Ovary (tissue), 7 donors: ENCODE data around the gene C17orf114.

Experiments
- DNase-seq, 5 donors: peaks; one replicate each; pipeline ENCODE4 v3.0.0-alpha.2; 2019 to 2020
- H3K27ac ChIP-seq, 2 donors: fragments of 200-600 bp; one replicate each; pipeline versions ENCODE4 v1.5.1 to v1.8.0; 2019 to 2022
- H3K27me3 ChIP-seq: fragments of 200-600 bp; one replicate; pipeline ENCODE4 v1.8.0; 2022
- H3K36me3 ChIP-seq: fragments of 200-600 bp; sonication (generic); one replicate; pipeline ENCODE4 v1.5.1; 2019
- H3K4me1 ChIP-seq: one replicate; pipeline ENCODE4 v1.8.1; 2013; ENCODE audit warnings: mild to moderate bottlenecking, moderate library complexity; ENCODE audit not compliant: insufficient read depth
- H3K4me3 ChIP-seq: fragments of 200-600 bp; sonication (generic); one replicate; pipeline ENCODE4 v1.5.1; 2017
- H3K9me3 ChIP-seq, 2 donors: fragments of 200-600 bp in 1 of 2; sonication (generic) in 1 of 2; one replicate each; pipeline versions ENCODE4 v1.5.1 to v1.8.1; 2013 to 2019; ENCODE audit warnings: mild to moderate bottlenecking in 1 of 2, moderate library complexity in 1 of 2
- CTCF ChIP-seq, 3 donors: fragments of 450-650 bp in 2 of 3; fragments of 200-600 bp in 1 of 3; IDR thresholded peaks; one replicate each; pipeline versions ENCODE4 v1.5.1 to v1.8.0; 2016 to 2022; ENCODE audit warnings: antibody characterized with exemption in 3 of 3, mild to moderate bottlenecking in 1 of 3
- EP300 ChIP-seq: sonication (generic); formaldehyde crosslinking; IDR thresholded peaks from one replicate; pipeline ENCODE4 v1.6.1; 2017; ENCODE audit warnings: antibody characterized with exemption
- POLR2A ChIP-seq: fragments of 450-650 bp; IDR thresholded peaks from one replicate; pipeline ENCODE4 v1.6.1; 2017; ENCODE audit warnings: antibody characterized with exemption, mild to moderate bottlenecking, moderate library complexity
- WGBS, 3 donors: extraction: QIAGEN DNeasy Blood & Tissue Kit in 1 of 3; methylation state at CpG; one replicate each; pipeline versions ENCODE4 v1.1.5 to v1.1.7; 2013 to 2017; 5-methylcytosine and 5-hydroxymethylcytosine counted together
- intact Hi-C, 4 donors: fragments of 100-400 bp; cut with DNase I; formaldehyde crosslinking; loops; one replicate each; pipeline versions ENCODE4 v1.11.0 to v1.15.1; 2022 to 2023
- donor health status: DM: no; HTN: no; CAD: no; lungs with moderate emphysema.
- donor health status: DM: no; HTN: no; CAD: no.
- donor health status: Bipolar disorder and iron deficiency.
- donor health status: DM: no; HTN: no; CAD: no.
- donor health status: DM: yes; HTN: yes; CAD: no.

Gene C17orf114

GRCh38 chr17:4786106-4786511, 16.0 kb downstream of the C17orf114 start, which contains the start of gene VMO1:
Gene VMO1 (minus strand): TSS chr17:4786364. CDS start chr17:4786352, 12 bp downstream.
- WGBS, 3 donors = 3 to 6% (median 5%) methylated on average over 24 of the region's 24 CpGs
- intact Hi-C loops = loop anchor here (2.0 to 10.0 kb wide), 6 partner anchors 51 to 269 kb away; partner anchors contain the start of genes CHRNE (in 1 of the 4), CXCL16 (in 1 of the 4), MED11 (in 1 of the 4) and ZMYND15 (in 1 of the 4)
- H3K4me3 ChIP-seq = peak within 1 kb of the TSS; percentile 25
- H3K36me3 ChIP-seq = no peaks in the 10 kb centered on the region
- TF ChIP-seq EP300 = no peak
- H3K27ac ChIP-seq = no peak within 1 kb of the TSS
- no peaks in the 10 kb centered on the region for H3K9me3 ChIP-seq
- no peak for DNase-seq
- H3K27me3 ChIP-seq = no peaks in the 10 kb centered on the region
- peaks cover 13% of the 10 kb centered on the region for H3K4me1 ChIP-seq

DNA sequence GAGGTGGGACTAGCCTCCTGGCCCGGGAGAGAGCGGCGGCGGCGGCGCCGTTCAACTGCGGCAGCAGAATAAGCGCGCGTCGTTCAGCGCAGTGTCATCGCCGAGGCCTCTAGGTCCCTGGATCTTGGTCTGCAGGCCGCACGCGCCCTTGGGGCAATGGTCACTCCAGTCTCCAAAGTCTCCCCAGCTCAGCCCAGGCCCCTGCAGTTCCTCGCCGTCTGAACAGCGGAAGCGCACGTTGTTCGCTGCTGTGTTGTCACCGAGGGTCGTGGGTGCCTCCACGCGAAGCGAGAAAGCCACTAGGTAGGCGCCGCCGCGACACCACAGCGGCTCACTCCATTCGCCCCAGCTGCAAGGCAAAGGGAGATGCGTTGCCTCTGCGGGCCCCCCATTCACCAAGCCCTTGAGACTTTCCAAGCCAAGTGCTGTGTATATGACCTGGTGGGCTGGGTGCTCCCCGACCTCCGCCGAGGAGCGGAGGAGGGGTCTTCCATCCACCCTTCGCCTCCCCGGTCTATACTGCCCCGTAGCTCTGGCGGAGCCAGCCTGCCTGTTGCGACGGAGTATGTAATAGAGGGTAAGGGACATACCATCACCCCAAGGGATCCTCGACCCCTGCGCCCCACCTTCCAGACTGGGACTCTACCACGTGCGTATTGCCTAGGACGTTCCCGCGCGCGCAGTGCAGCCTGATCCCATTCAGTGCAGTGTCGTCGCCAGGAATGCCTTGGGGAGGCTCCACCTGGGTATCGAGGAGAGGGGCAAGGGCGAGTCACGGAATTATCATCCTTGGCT, 16.6 kb downstream of the C17orf114 start:
- Histone ChIP-seq H3K9me3 (no peaks in the 10 kb centered on the region), H3K27me3 (no peaks in the 10 kb centered on the region), H3K4me1 (peaks cover 11% of the 10 kb centered on the region), H3K27ac (no peak overlapping the region), H3K4me3 (peak overlapping the region; percentile 25), H3K36me3 (no peaks in the 10 kb centered on the region)
- 8 to 19% (median 9%) methylated on average over 61 of the region's 61 CpGs for whole genome bisulfite sequencing, 3 donors
- DNase-seq = no peak
- no peak for TF ChIP-seq EP300
- no peak for TF ChIP-seq CTCF (IDR thresholded peaks at IDR 0.05)
- no peak for TF ChIP-seq POLR2A
- intact Hi-C loops = loop anchor here (2.0 to 10.0 kb wide), 6 partner anchors 51 to 269 kb away; partner anchors contain the start of genes CHRNE (in 1 of the 4), CXCL16 (in 1 of the 4), MED11 (in 1 of the 4) and ZMYND15 (in 1 of the 4)

- TF ChIP-seq POLR2A (no peak), CTCF (IDR thresholded peaks at IDR 0.05) (no peak), EP300 (no peak)
- Histone ChIP-seq H3K27ac (no peak overlapping the region), H3K9me3 (no peaks in the 10 kb centered on the region), H3K4me3 (no peak overlapping the region), H3K4me1 (peaks cover 6% of the 10 kb centered on the region), H3K36me3 (no peaks in the 10 kb centered on the region), H3K27me3 (no peaks in the 10 kb centered on the region)
- intact Hi-C loops = loop anchor here in 2 of 4 donors (10.0 kb wide), 2 partner anchors 48 to 272 kb away; partner anchors contain the start of genes CXCL16 (in 1 of the 2), MED11 (in 1 of the 2) and ZMYND15 (in 1 of the 2)
- DNase-seq = no peak
- WGBS, 3 donors = 26 to 30% (median 27%) methylated on average over 27 to 28 of the region's 28 CpGs
Measured at GRCh38 chr17:4782652-4783051, 19.5 kb downstream of the C17orf114 start.

DNA sequence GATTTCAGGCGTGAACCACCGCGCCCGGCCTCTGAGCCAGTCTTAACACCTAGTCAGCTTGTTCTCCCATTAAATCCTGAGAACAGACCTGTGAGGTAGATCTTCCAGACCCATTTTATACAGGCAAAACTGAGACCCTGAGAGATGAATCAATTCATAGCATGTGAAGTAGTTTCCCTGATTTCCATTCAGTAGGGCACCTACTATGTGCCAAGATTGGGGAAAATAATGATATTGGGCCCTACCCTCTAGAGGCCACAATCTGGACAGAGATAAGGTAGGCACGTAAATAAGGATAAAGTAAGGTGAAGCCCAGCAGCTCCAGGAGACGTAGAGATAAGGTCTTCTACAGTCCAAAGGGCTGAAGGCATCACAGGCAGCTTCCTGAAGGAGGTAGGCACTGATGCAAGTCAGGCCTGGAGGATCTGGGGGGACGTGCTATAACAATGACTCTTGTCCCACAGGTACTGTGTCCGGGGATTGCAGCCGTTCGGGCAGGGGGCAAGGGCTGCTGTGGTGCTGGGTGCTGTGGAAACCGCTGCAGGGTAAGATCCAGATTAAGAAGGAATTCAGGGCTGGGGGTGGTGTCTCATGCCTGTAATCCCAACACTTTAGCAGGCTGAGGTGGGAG, 21.7 kb downstream of the C17orf114 start:
- 72 to 86% (median 74%) methylated on average over 11 of the region's 11 CpGs for WGBS, 3 donors
- H3K4me3 ChIP-seq = no peak overlapping the region
- H3K36me3 ChIP-seq = no peaks in the 10 kb centered on the region
- H3K9me3 ChIP-seq = no peaks in the 10 kb centered on the region
- H3K27me3 ChIP-seq = no peaks in the 10 kb centered on the region
- TF ChIP-seq CTCF (IDR thresholded peaks at IDR 0.05) (no peak), POLR2A (no peak), EP300 (no peak)
- H3K4me1 ChIP-seq = peaks cover 3% of the 10 kb centered on the region
- no peak for DNase-seq
- no peak overlapping the region for H3K27ac ChIP-seq
- intact Hi-C loops = loop anchor here in 2 of 4 donors (10.0 kb wide), 2 partner anchors 46 to 274 kb away; partner anchors contain the start of genes CXCL16 (in 1 of the 2), MED11 (in 1 of the 2) and ZMYND15 (in 1 of the 2)
